T-helper 1 cell treated with Interleukin-12 subunit alpha and Interleukin-12 subunit beta and Interleukin-4 antibody, amounts not matched to agents 30 ng/mL and 1 ng/mL, for 36 hours (primary cell): Measurements from ENCODE around the gene ANXA10. TPM values are rescaled to one million over a fixed set of nuclear protein-coding genes. Genes with fewer than 3 reads are reported as not detected.
"Not testable (repeated sequence)": the region's sequence is repeated elsewhere in the genome, so short reads cannot be mapped to it uniquely, and the experiment has no call there.

Experiments used
- intact Hi-C: fragments of 100-400 bp; cut with micrococcal nuclease; formaldehyde crosslinking; loops from one replicate; pipeline ENCODE4 v1.15.1; 2024
- total RNA-seq: library from RNA; stranded (reverse); gene quantifications from 2 replicates; pipeline ENCODE4 v1.2.3, GENCODE V29; 2022

Gene ANXA10
- total RNA-seq, 1 donor from 2014 or later, result not detected

DNA sequence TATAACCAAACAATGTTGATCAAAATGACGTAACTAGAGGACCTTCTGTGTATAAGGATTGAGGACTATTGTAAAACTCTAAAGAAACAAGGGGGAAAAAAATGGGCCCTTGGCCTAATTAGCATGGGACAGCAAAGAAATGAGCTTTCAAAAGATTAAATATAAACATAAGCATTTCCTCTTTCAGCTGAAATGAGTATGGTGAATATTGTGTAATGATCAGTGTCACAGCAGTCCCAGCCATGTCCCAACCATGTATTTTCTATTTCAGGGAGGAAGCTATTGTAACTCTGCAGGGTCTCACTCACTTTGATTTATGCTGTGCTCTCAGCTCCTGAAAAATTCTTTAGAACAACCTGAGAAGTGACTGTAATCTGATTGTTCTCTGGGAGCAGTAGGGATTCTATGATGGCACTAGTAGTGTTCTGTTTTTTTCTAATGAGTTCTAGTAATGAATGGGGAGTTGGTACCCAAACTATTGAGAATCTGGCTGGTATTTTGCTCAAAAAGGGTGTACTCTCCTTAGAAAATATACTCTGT lies 25.8 kb downstream of the ANXA10 start:
- intact Hi-C loops, result no loop called here

GRCh38 chr4:168119100-168119499 lies 26.8 kb downstream of the ANXA10 start:
- intact Hi-C loops, result no loop called here

GRCh38 chr4:168119890-168120289 lies 27.6 kb downstream of the ANXA10 start:
- intact Hi-C loops, result no loop called here

DNA sequence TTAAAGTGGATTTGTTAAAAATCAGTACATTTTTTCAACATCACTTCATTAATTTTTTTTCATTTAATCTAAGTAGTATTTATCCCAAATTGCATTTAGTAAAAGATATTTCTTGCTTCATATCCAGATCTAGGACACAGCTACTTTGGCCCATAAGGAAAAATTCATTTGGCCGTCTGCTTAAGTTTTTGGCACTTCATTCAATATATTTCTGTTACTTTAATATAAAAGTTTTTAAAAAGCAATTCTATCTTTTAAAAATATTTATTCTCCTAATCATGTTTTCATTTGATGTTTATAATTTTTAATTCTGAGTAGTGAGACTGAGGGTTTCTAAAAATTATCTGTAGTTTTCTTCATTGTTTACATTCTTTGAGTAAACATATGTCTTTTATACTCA lies 28.5 kb downstream of the ANXA10 start:
- intact Hi-C loops, result no loop called here

DNA sequence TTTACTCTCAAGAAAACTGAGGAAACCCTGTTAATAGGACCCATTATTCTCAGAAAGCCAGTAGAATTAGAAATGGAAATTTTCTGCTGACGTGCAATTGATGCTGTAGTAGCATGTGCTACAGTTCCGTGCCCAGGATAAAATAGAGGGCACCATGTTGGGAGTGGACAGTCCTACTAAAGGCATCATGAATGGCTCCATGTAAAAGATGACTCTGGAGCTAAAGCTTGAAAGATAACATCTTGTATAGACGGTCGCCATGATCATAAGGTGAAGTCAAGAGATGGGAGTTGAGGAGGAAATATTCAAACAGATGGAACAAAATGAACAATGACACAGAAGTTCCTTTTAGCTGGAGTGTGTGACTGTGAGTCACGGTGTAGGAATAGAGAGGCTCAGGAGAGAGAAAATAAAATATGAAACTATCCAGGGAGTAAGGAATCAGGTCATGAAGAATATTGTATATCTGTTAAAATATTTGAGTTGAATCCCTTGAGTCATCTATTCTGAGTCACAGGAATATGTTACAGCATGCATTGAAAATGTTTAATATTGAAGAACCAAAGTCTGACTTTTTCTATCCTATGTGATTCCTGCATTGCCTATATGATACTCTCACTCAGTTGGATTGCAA lies 31.8 kb downstream of the ANXA10 start:
- intact Hi-C loops, result no loop called here

DNA sequence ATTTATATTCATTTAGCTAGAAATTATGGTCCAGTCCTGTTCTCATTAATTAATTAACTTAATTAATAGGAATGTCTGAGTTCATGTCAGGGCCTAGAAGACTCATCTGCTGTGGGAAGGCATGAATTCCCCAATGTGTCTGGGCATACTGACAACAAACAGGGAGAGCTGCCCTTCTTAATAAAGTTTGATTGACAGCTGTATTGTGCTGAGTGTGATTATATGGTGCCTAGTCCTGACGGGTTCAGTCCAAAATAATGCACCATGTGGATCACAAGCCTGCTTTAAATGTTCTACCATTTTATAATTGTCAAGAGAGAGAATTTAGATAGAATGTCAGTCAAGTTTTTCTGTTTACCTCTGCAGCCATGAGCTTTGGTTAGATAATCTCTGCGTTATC lies 34.6 kb downstream of the ANXA10 start:
- intact Hi-C loops, result no loop called here

GRCh38 chr4:168128601-168129000 lies 36.3 kb downstream of the ANXA10 start:
- intact Hi-C loops, result no loop called here

DNA sequence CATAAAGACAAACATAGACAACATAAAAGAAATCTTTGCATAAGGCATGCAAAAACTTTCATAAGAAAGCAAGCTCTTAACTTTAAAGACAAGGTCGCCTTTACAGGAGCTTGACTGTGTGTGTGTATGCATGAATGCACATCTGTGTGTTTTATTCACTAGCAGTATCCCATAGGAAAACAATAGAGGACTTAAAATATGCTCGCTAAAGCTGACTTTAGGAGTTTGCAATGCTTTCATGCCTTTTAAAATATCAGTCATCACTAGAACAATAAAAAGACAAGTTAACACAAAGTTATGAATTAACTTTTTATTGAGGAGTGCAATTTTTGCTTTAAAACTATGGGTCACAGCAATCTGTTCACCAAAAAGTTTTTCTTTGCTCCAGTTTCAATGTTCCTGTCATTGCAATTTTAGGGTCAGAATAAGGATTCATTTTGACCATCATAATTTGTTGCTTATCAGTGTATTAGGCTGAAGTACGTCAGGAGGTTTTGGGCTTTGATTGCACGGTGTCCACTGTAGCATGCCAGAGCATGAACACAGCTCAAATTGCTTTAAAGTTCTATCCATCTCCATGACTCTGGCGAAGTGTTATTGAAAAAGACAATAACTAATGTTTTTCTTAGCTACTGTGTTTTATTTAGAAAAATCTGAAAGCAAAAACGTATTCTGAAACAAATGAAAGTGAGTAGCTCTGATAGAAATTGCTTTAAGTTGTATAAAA lies 36.9 kb downstream of the ANXA10 start:
- intact Hi-C loops, result no loop called here

DNA sequence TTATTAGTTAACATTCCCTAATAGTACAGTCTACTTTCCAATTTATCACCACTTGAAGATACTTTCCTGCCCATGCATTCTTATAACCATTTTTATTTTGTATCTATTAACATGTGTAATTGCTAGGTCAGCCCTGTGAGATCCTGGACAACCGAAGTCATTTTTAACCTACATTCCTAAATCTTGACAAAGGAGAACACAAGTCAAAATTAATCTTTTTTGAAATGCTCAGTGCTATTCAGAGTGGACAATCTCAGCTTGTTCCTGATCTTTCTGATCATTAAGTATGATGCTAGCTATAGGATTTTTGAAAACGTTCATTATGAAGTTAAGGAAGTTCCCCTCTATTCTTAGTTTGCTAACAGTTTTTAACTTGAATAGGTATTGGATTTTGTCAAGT lies 37.5 kb downstream of the ANXA10 start:
- intact Hi-C loops, result no loop called here

- intact Hi-C loops, result no loop called here
Observed at GRCh38 chr4:168131196-168131595, 38.9 kb downstream of the ANXA10 start.

GRCh38 chr4:168134651-168135050 lies 42.3 kb downstream of the ANXA10 start:
- intact Hi-C loops, result no loop called here

- intact Hi-C loops, result not testable (repeated sequence)
Observed at GRCh38 chr4:168135860-168136259, 43.5 kb downstream of the ANXA10 start.

DNA sequence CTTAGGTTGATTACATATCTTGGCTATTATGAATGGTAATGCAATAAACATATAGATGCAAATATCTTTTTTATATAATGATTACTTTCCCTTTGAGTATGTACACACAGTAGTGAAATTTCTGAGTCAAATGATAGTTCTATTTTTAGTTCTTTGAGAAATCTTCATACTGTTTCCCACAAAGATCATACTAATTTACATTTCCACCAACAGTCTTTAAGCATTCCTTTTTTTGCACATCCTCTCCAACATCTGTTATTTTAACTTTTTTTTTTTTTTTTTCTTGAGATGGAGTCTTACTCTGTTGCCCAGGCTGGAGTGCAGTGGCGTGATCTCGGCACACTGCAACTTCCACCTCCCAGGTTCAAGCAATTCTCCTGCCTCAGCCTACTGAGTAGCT lies 45.4 kb downstream of the ANXA10 start:
- intact Hi-C loops, result not testable (repeated sequence)

- intact Hi-C loops, result no loop called here
Observed at GRCh38 chr4:168138143-168138542, 45.8 kb downstream of the ANXA10 start.

GRCh38 chr4:168139336-168139735 lies 47.0 kb downstream of the ANXA10 start:
- intact Hi-C loops, result no loop called here

DNA sequence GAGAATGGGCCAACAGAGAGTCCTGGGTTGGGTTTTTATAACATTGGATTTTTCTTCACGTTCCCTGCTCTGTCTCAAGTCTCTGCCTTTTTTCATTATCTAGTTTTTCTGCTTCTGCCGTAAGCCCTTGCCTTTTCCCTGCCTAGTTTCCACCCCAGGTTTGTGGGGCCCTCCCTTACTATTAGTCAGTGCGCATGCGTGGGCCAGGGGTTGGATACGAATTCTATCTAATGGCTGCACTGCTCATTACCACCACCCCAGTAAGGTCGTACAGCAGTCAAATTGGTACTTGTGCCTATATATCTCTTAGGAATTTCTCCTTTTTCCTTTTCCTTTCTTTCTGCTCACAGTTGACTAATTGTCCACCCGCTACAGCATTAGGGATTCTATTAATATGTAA lies 49.4 kb downstream of the ANXA10 start:
- intact Hi-C loops, result no loop called here

- intact Hi-C loops, result no loop called here
Observed at GRCh38 chr4:168143601-168144000, 51.3 kb downstream of the ANXA10 start.

DNA sequence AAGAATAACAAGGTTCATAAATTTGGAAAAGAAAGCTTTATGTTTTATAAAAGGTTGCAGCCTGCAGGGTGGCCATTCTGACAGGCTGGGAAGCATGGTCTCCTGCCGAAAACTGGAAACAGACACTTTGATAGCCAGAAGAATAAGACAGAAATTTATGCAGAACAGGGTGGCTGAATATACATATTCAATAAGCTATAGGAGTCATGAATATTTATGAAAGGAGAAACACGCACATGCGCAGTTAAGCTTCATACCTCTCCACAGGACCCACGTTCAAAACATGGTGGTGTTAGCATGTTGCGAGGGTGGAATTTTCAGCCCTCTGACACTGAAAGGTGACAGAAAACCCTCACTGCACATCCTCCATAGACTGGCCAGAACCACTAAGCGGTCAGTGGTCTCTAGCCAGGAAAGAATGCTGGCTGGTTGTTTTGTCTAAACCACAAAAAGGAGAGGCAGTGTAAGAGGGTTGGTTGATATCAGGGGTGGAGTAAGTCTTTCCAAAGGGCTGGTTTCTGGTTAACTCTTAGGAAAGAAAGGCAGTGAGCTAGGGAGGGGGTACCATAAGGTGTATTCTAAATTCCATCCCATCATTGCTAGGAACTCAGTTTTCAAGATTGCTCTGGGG lies 58.2 kb downstream of the ANXA10 start:
- intact Hi-C loops, result loop anchor here (5.0 kb wide), 2 partner anchors 363 to 1417 kb away; no protein-coding TSS in a partner anchor

DNA sequence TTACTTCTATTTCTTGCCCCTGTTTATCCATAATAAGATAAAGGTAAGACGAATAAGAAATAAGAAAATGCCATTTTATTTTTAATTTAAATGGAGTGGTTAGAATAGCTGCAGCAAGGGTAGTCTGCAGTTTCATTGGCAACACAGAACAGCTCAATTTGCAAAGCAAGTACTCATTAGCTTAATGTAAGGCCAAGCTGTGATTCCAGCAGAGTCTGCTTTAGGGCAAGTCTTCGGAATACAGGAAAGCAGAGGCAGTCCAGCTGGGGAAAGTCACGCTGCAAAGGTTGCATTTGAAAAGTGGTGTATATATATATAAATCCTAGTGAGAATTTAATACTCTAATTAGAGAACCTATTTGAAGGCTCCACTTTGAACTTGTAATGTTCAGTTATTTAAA lies 59.0 kb downstream of the ANXA10 start:
- intact Hi-C loops, result loop anchor here (5.0 kb wide), 2 partner anchors 364 to 1416 kb away; no protein-coding TSS in a partner anchor

DNA sequence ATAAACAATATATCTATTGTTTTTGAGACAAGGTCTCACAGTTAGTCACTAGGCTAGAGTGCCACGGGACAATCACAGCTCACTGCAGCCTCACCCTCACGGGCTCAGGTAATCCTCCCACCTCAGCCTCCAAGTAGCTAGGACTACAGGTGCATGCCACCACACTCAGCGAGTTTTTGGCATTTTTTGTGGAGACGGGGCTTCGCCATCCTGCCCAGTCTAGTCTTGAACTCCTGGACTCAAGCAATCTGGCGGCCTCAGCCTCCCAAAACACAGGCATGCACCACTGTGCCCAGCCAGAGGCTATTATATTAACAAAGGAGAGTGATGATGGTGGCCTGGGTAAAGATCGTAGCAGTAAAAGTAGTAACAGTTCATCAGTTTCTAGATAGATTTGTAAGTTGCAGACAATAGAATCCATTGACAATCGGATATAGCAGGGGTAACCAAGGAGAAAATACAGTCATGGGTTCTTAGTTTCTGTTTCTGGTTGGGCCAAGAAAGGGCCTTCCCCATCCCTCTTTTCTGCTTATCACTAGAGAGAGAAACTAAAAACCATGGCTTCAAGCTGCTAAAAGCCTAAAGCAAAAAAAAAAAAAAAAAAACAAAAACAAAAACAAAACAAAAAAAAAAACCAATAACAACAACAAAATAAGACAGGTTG lies 60.6 kb downstream of the ANXA10 start:
- intact Hi-C loops, result loop anchor here (5.0 kb wide), 2 partner anchors 366 to 1414 kb away; no protein-coding TSS in a partner anchor
